Lung (tissue), 12 donors: ENCODE data around the gene HTR3E. TPM values are rescaled to one million over a fixed set of nuclear protein-coding genes. Genes with fewer than 3 reads are reported as not detected.

Source experiments
- ATAC-seq: fragments of 200-7000 bp; cut with Tn5 transposase; one replicate; pipeline ENCODE4 v1.9.1; 2020; ENCODE audit warnings: moderate number of reproducible peaks; ENCODE audit not compliant: insufficient read depth, low FRiP score
- DNase-seq, 3 donors: peaks; one replicate each; pipeline ENCODE4 v3.0.0-alpha.2; 2013 to 2017
- H3K27ac ChIP-seq, 2 donors: one replicate each; pipeline ENCODE4 v1.5.1; 2013; ENCODE audit warnings: mild to moderate bottlenecking in 2 of 2, moderate library complexity in 2 of 2, control low read depth in 1 of 2, inconsistent platforms in 1 of 2, low read depth in 1 of 2, low read length in 1 of 2
- H3K27me3 ChIP-seq, 3 donors: one replicate each; pipeline ENCODE4 v1.5.1; 2013; ENCODE audit warnings: low read length in 2 of 3; ENCODE audit not compliant: control insufficient read depth in 3 of 3, insufficient read depth in 3 of 3
- H3K36me3 ChIP-seq, 4 donors: one replicate each; pipeline ENCODE4 v1.5.1; 2013; ENCODE audit warnings: low read length in 4 of 4, mild to moderate bottlenecking in 1 of 4, moderate library complexity in 1 of 4; ENCODE audit not compliant: control insufficient read depth in 4 of 4, insufficient read depth in 4 of 4
- H3K4me1 ChIP-seq, 5 donors: one replicate each; pipeline ENCODE4 v1.5.1; 2013; ENCODE audit warnings: low read length in 5 of 5, mild to moderate bottlenecking in 2 of 5, moderate library complexity in 1 of 5; ENCODE audit not compliant: control insufficient read depth in 5 of 5, insufficient read depth in 5 of 5
- H3K4me3 ChIP-seq: one replicate; pipeline ENCODE4 v1.5.1; 2013; ENCODE audit warnings: mild to moderate bottlenecking, control low read depth, moderate library complexity
- H3K9ac ChIP-seq, 2 donors: one replicate each; pipeline ENCODE4 v1.5.1; 2013; ENCODE audit warnings: low read length in 2 of 2, control low read depth in 1 of 2; ENCODE audit not compliant: insufficient read depth in 1 of 2
- H3K9me3 ChIP-seq, 4 donors: one replicate each; pipeline ENCODE4 v1.5.1; 2013; ENCODE audit warnings: low read length in 3 of 4, mild to moderate bottlenecking in 1 of 4, moderate library complexity in 1 of 4; ENCODE audit not compliant: control insufficient read depth in 4 of 4, insufficient read depth in 3 of 4
- CTCF ChIP-seq: IDR thresholded peaks from 2 replicates; pipeline ENCODE4 v1.5.1; 2012; ENCODE audit warnings: mild to moderate bottlenecking; ENCODE audit errors: control extremely low read depth, extremely low read depth
- WGBS, 2 donors: extraction: QIAGEN DNeasy Blood & Tissue Kit; methylation state at CpG; one replicate each; pipeline ENCODE4 v1.1.7; 2013; 5-methylcytosine and 5-hydroxymethylcytosine counted together
- polyA plus RNA-seq, 2 donors: library from polyadenylated mRNA; stranded (reverse); fragments of 200-250 nt; gene quantifications; one replicate each; pipeline ENCODE4 v1.2.1, GENCODE V29; 2013
- total RNA-seq, 2 donors: library from RNA; depleted of rRNA in 1 of 2; stranded (reverse); fragments of >200 nt in 1 of 2; gene quantifications; one replicate each; pipeline ENCODE4 v1.2.1, GENCODE V29; 2014 to 2021
- donor health status: control.
- donor health status: control.
- donor health status: Bipolar disorder and iron deficiency.
- donor health status: healthy.
- donor health status: DM: yes; HTN: yes; CAD: no.

Gene HTR3E
- total and polyA plus RNA-seq, 4 donors: not detected

DNA sequence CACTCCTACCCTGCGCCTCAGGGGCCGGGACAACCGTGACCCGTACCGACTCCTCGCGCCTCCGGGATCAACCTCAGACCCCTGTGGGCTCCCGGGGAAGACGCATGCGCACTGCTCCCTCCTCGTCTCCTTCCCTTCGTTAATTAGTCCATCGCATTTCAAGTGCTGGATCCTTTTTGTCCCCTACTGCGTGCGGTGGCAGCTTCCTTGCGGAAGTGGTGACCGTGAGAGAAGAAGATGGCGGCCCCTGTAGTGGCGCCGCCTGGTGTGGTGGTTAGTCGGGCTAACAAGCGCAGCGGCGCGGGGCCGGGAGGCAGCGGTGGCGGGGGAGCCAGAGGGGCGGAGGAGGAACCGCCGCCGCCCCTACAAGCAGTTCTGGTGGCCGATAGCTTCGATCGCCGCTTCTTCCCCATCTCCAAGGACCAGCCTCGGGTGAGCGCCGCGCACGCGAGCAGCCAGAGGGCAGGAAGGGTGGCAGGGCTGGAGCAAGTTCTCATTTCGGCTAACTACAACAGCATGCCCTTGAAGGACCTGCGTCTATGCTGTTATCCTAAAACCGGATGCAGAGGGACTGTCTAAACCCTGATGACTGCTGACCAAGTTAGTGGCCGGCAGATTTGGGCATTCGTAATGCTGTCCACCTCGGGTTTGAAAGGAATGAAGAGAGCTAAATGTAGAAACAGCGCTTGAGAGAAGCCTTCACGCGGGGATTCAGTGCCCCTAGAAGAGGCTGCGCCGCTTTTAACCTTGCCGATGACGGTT lies 38.5 kb downstream of the HTR3E start, which contains the start of gene EIF2B5:
EIF2B5 (plus strand) TSS at position 210 of the 762 bp plus-strand sequence; CDS start at position 238, 28 bp downstream.
- peak within 1 kb of the TSS; percentile 95 for H3K4me3 ChIP-seq
- DNase-seq (peak; percentile 92 to 97 (median 97)), ATAC-seq (peak; percentile 90)
- H3K27ac ChIP-seq: peak within 1 kb of the TSS; percentile 87 to 93
- WGBS, 2 donors: 0 to 1% methylated on average over 56 of the region's 56 CpGs
- no peaks in the 10 kb centered on the region for H3K9me3 ChIP-seq
- peaks cover 5 to 9% (median 7%) of the 10 kb centered on the region in 4 donors for H3K36me3 ChIP-seq
- H3K4me1 ChIP-seq: peaks cover 0 to 26% (median 7%) of the 10 kb centered on the region in 5 donors
- no peaks in the 10 kb centered on the region for H3K27me3 ChIP-seq
- H3K9ac ChIP-seq: peak within 1 kb of the TSS; percentile 64 to 92
- peak; percentile 26 for TF ChIP-seq CTCF

DNA sequence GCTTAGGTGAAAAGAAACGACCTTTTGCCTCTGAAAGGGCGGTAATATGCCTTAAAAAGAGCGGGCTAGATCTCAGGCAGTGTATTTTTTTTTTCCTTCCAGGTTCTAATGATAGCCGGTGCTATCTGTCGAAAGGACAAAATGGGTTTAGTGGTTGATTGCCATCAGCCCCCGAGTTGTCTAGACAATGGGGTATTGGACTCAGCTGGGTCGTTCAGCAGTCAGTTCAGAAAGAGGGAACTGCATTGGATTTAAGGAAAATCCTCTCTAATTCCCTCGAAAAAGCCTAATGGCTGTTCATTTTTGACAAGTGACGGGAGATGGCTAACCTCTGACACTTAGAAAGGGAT lies 39.0 kb downstream of the HTR3E start:
- no peak for DNase-seq
- no peaks in the 10 kb centered on the region for H3K9me3 ChIP-seq
- peaks cover 0 to 26% (median 7%) of the 10 kb centered on the region in 5 donors for H3K4me1 ChIP-seq
- peaks cover 8 to 12% (median 10%) of the 10 kb centered on the region in 4 donors for H3K36me3 ChIP-seq
- WGBS, 2 donors: 2 to 4% methylated on average over 9 of the region's 9 CpGs
- peak overlapping the region; percentile 87 to 93 for H3K27ac ChIP-seq
- no peaks in the 10 kb centered on the region for H3K27me3 ChIP-seq
- H3K4me3 ChIP-seq: peak overlapping the region; percentile 95
- ATAC-seq: no peak
- TF ChIP-seq CTCF: no peak
- H3K9ac ChIP-seq: peak overlapping the region; percentile 64 to 92

DNA sequence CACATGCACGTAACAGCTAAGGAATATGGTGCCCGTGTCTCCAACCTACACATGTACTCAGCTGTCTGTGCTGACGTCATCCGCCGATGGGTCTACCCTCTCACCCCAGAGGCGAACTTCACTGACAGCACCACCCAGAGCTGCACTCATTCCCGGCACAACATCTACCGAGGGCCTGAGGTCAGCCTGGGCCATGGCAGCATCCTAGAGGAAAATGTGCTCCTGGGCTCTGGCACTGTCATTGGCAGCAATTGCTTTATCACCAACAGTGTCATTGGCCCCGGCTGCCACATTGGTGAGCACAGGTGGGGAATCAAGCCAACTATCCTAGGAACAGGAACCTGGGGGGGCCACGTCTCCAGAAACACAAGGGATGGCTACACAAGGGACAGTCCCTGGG lies 43.6 kb downstream of the HTR3E start:
- Histone ChIP-seq H3K4me1 (peaks cover 0 to 16% (median 7%) of the 10 kb centered on the region in 5 donors), H3K27ac (no peak overlapping the region), H3K4me3 (no peak overlapping the region), H3K36me3 (peaks cover 36 to 52% (median 48%) of the 10 kb centered on the region in 4 donors), H3K9ac (no peak overlapping the region), H3K9me3 (no peaks in the 10 kb centered on the region), H3K27me3 (no peaks in the 10 kb centered on the region)
- 94 to 95% methylated on average over 10 of the region's 10 CpGs for WGBS, 2 donors
- TF ChIP-seq CTCF: no peak
- DNase-seq (no peak), ATAC-seq (no peak)
